Gastroesophageal sphincter (tissue), 4 donors: ENCODE data around the gene CALML3. TPM values are rescaled to one million over a fixed set of nuclear protein-coding genes. Genes with fewer than 3 reads are reported as not detected.

Source experiments
- ATAC-seq: fragments of 150-250 bp; one replicate; pipeline ENCODE4 v1.9.1; 2016; ENCODE audit warnings: mild to moderate bottlenecking, moderate library complexity
- H3K27ac ChIP-seq, 4 donors: fragments of 200-600 bp; sonication (generic) in 3 of 4; 1 replicate in 3 of 4; 2 replicates in 1 of 4; pipeline ENCODE4 v1.5.1; 2016 to 2019
- H3K27me3 ChIP-seq: fragments of 200-600 bp; sonication (generic); one replicate; pipeline ENCODE4 v1.5.1; 2019
- H3K36me3 ChIP-seq, 2 donors: fragments of 200-600 bp; sonication (generic); one replicate each; pipeline ENCODE4 v1.5.1; 2019; ENCODE audit warnings: control low read depth in 1 of 2
- H3K4me1 ChIP-seq, 3 donors: fragments of 200-600 bp; sonication (generic); 1 replicate in 2 of 3; 2 replicates in 1 of 3; pipeline ENCODE4 v1.5.1; 2016 to 2019; ENCODE audit warnings: control low read depth in 2 of 3
- H3K4me3 ChIP-seq, 2 donors: fragments of 200-600 bp; sonication (generic); one replicate each; pipeline ENCODE4 v1.5.1; 2019; ENCODE audit warnings: mild to moderate bottlenecking in 1 of 2, moderate library complexity in 1 of 2
- H3K9me3 ChIP-seq, 3 donors: fragments of 200-600 bp; sonication (generic); one replicate each; pipeline ENCODE4 v1.5.1; 2017 to 2019; ENCODE audit warnings: control low read depth in 2 of 3
- CTCF ChIP-seq, 4 experiments: fragments of 200-600 bp in 2 of 4; fragments of 450-650 bp in 2 of 4; sonication (generic) in 1 of 4; IDR thresholded peaks; one replicate each; pipeline ENCODE4 v1.5.1; 2017 to 2019; ENCODE audit warnings: antibody characterized with exemption in 4 of 4, mild to moderate bottlenecking in 2 of 4, moderate library complexity in 2 of 4
- EP300 ChIP-seq: sonication (generic); formaldehyde crosslinking; IDR thresholded peaks from one replicate; pipeline ENCODE4 v1.6.1; 2017; ENCODE audit warnings: antibody characterized with exemption, mild to moderate bottlenecking
- POLR2A ChIP-seq, 2 donors: fragments of 450-650 bp; IDR thresholded peaks; one replicate each; pipeline ENCODE4 v1.6.1; 2017; ENCODE audit warnings: antibody characterized with exemption in 2 of 2, mild to moderate bottlenecking in 2 of 2, moderate library complexity in 1 of 2
- POLR2AphosphoS5 ChIP-seq: sonication (generic); formaldehyde crosslinking; IDR thresholded peaks from one replicate; pipeline ENCODE4 v1.6.1; 2017; ENCODE audit warnings: antibody characterized with exemption
- WGBS, 2 donors: methylation state at CpG; one replicate each; pipeline ENCODE4 v1.1.5; 2018; ENCODE audit warnings: low coverage in 1 of 2; 5-methylcytosine and 5-hydroxymethylcytosine counted together
- total RNA-seq, 4 donors: library from RNA; depleted of rRNA; stranded (reverse); fragments of >200 nt; gene quantifications; one replicate each; pipeline ENCODE4 v1.1.0, GENCODE V29; 2016

CALML3 gene
- total RNA-seq, 4 donors from 2014 or later: 0.13 to 19.4 (median 1.9) TPM; not detected in 1

- no peak for TF ChIP-seq CTCF (IDR thresholded peaks at IDR 0.05)
- no peak for TF ChIP-seq EP300
- no peak for TF ChIP-seq POLR2A (IDR thresholded peaks at IDR 0.05)
- no peak for TF ChIP-seq POLR2AphosphoS5
- Histone ChIP-seq H3K9me3 (peaks cover 0 to 17% (median 0%) of the 10 kb centered on the region in 3 donors), H3K27me3 (no peaks in the 10 kb centered on the region), H3K27ac (peak overlapping the region in 3 of 4 donors; percentile 28 to 33 (median 30)), H3K36me3 (no peaks in the 10 kb centered on the region), H3K4me1 (peaks cover 0 to 50% (median 21%) of the 10 kb centered on the region in 3 donors), H3K4me3 (no peak overlapping the region)
- 50 to 96% methylated on average over 1 to 9 of the region's 9 CpGs for WGBS, 2 donors
- ATAC-seq: no peak
These were observed 13.7 kb downstream of the CALML3 start for GRCh38 chr10:5538446-5538845.

GRCh38 chr10:5538892-5539651 lies 14.3 kb downstream of the CALML3 start:
- Histone ChIP-seq H3K36me3 (no peaks in the 10 kb centered on the region), H3K4me3 (no peak overlapping the region), H3K9me3 (peaks cover 0 to 17% (median 0%) of the 10 kb centered on the region in 3 donors), H3K27me3 (no peaks in the 10 kb centered on the region), H3K27ac (peak overlapping the region in 3 of 4 donors; percentile 28 to 33 (median 30)), H3K4me1 (peaks cover 0 to 44% (median 20%) of the 10 kb centered on the region in 3 donors)
- ATAC-seq: no peak
- WGBS, 2 donors: 70 to 71% methylated on average over 8 to 10 of the region's 19 CpGs
- TF ChIP-seq EP300: no peak
- no peak for TF ChIP-seq POLR2AphosphoS5
- TF ChIP-seq POLR2A (IDR thresholded peaks at IDR 0.05): no peak
- TF ChIP-seq CTCF (IDR thresholded peaks at IDR 0.05): no peak

- Histone ChIP-seq H3K36me3 (no peaks in the 10 kb centered on the region), H3K4me1 (peaks cover 0 to 37% (median 10%) of the 10 kb centered on the region in 3 donors), H3K27ac (no peak overlapping the region), H3K4me3 (no peak overlapping the region), H3K9me3 (peaks cover 0 to 17% (median 0%) of the 10 kb centered on the region in 3 donors), H3K27me3 (no peaks in the 10 kb centered on the region)
- ATAC-seq: no peak
- TF ChIP-seq POLR2AphosphoS5 (no peak), CTCF (IDR thresholded peaks at IDR 0.05) (no peak), EP300 (no peak), POLR2A (IDR thresholded peaks at IDR 0.05) (no peak)
- 95 to 97% methylated on average over 3 to 7 of the region's 9 CpGs for WGBS, 2 donors
These were observed 15.3 kb downstream of the CALML3 start for GRCh38 chr10:5540080-5540479.

- no peaks in the 10 kb centered on the region for H3K36me3 ChIP-seq
- no peak for TF ChIP-seq POLR2AphosphoS5
- no peak for TF ChIP-seq CTCF (IDR thresholded peaks at IDR 0.05)
- no peak for TF ChIP-seq EP300
- TF ChIP-seq POLR2A (IDR thresholded peaks at IDR 0.05): no peak
- H3K27ac ChIP-seq: no peak overlapping the region
- H3K27me3 ChIP-seq: no peaks in the 10 kb centered on the region
- H3K4me1 ChIP-seq: peaks cover 0 to 39% (median 9%) of the 10 kb centered on the region in 3 donors
- H3K4me3 ChIP-seq: no peak overlapping the region
- WGBS, 2 donors: 100% methylated on average over 3 of the region's 3 CpGs; no CpG with 5 or more reads in 1 of the 2 donors
- no peak for ATAC-seq
- H3K9me3 ChIP-seq: peaks cover 0 to 17% (median 0%) of the 10 kb centered on the region in 3 donors
These were observed 16.1 kb downstream of the CALML3 start for GRCh38 chr10:5540891-5541290.

- H3K4me1 ChIP-seq: peaks cover 0 to 43% (median 15%) of the 10 kb centered on the region in 3 donors
- WGBS, 2 donors: 90 to 100% methylated on average over 1 of the region's 1 CpG
- H3K27me3 ChIP-seq: no peaks in the 10 kb centered on the region
- H3K36me3 ChIP-seq: no peaks in the 10 kb centered on the region
- no peak overlapping the region for H3K4me3 ChIP-seq
- peaks cover 0 to 17% (median 0%) of the 10 kb centered on the region in 3 donors for H3K9me3 ChIP-seq
- ATAC-seq: no peak
- no peak for TF ChIP-seq EP300
- TF ChIP-seq POLR2AphosphoS5: no peak
- TF ChIP-seq POLR2A (IDR thresholded peaks at IDR 0.05): no peak
- TF ChIP-seq CTCF (IDR thresholded peaks at IDR 0.05): no peak
- H3K27ac ChIP-seq: no peak overlapping the region
These were observed 17.3 kb downstream of the CALML3 start for GRCh38 chr10:5542100-5542499.
